Loucy (cell line): ENCODE data around the gene DCDC2.

Source experiments
- H2AFZ ChIP-seq: fragments of 200-600 bp; sonication (generic); 2 replicates; pipeline ENCODE4 v1.6.0; 2016; ENCODE audit warnings: antibody characterized with exemption, mild to moderate bottlenecking, low read length, moderate library complexity
- H3F3A ChIP-seq: fragments of 200-600 bp; 2 replicates; pipeline ENCODE4 v1.6.0; 2016; ENCODE audit warnings: antibody characterized with exemption, low read depth, mild to moderate bottlenecking
- H3K27me3 ChIP-seq: fragments of 200-600 bp; sonication (generic); 2 replicates; pipeline ENCODE4 v1.6.1; 2014; ENCODE audit warnings: low read length, mild to moderate bottlenecking; ENCODE audit not compliant: insufficient read depth, poor library complexity, severe bottlenecking
- H3K36me3 ChIP-seq: fragments of 200-600 bp; sonication (generic); 2 replicates; pipeline ENCODE4 v1.6.1; 2016; ENCODE audit warnings: low read length; ENCODE audit not compliant: insufficient read depth
- H3K4me1 ChIP-seq: fragments of 200-600 bp; sonication (generic); 2 replicates; pipeline ENCODE4 v1.5.1; 2014; ENCODE audit warnings: low read length, mild to moderate bottlenecking; ENCODE audit not compliant: insufficient read depth, poor library complexity, severe bottlenecking
- H3K4me2 ChIP-seq: fragments of 200-600 bp; sonication (generic); 2 replicates; pipeline ENCODE4 v1.6.0; 2014; ENCODE audit warnings: antibody characterized with exemption, low read length, low read depth, mild to moderate bottlenecking; ENCODE audit not compliant: poor library complexity, severe bottlenecking
- H3K4me3 ChIP-seq: fragments of 200-600 bp; sonication (generic); 2 replicates; pipeline ENCODE4 v1.5.1; 2014; ENCODE audit warnings: low read length, mild to moderate bottlenecking, mixed read lengths; ENCODE audit not compliant: poor library complexity, severe bottlenecking
- H3K79me2 ChIP-seq: fragments of 200-600 bp; sonication (generic); 2 replicates; pipeline ENCODE4 v1.6.1; 2014; ENCODE audit warnings: low read length; ENCODE audit not compliant: insufficient read depth
- H3K9ac ChIP-seq: fragments of 200-600 bp; sonication (generic); 2 replicates; pipeline ENCODE4 v1.6.0; 2014; ENCODE audit warnings: mild to moderate bottlenecking, low read depth, low read length, moderate library complexity; ENCODE audit not compliant: poor library complexity, severe bottlenecking
- H3K9me2 ChIP-seq: fragments of 200-600 bp; sonication (generic); replicated peaks from 2 replicates; pipeline ENCODE4 v1.6.1; 2016; ENCODE audit warnings: low read depth, low read length, mixed read lengths
- H3K9me3 ChIP-seq: fragments of 200-600 bp; sonication (generic); 2 replicates; pipeline ENCODE4 v1.6.1; 2014; ENCODE audit warnings: mild to moderate bottlenecking, antibody characterized with exemption, low read length, low read depth; ENCODE audit not compliant: insufficient read depth
- H4K20me1 ChIP-seq: fragments of 200-600 bp; sonication (generic); 2 replicates; pipeline ENCODE4 v1.6.0; 2014; ENCODE audit warnings: antibody characterized with exemption, low read length, mild to moderate bottlenecking; ENCODE audit not compliant: insufficient read depth, poor library complexity, severe bottlenecking
- EZH2phosphoT487 ChIP-seq: fragments of 200-600 bp; IDR thresholded peaks from 2 replicates; pipeline ENCODE4 v1.6.1; 2018; ENCODE audit warnings: antibody characterized with exemption, mild to moderate bottlenecking, moderate library complexity, borderline replicate concordance
- TF ChIP-seq, protein P1 (sequence below): fragments of 200-600 bp; sonication (generic); conservative IDR thresholded peaks from 2 replicates; pipeline ENCODE4 v1.5.1; 2014; ENCODE audit warnings: mild to moderate bottlenecking, antibody characterized with exemption, low read length

The DCDC2 gene

DNA sequence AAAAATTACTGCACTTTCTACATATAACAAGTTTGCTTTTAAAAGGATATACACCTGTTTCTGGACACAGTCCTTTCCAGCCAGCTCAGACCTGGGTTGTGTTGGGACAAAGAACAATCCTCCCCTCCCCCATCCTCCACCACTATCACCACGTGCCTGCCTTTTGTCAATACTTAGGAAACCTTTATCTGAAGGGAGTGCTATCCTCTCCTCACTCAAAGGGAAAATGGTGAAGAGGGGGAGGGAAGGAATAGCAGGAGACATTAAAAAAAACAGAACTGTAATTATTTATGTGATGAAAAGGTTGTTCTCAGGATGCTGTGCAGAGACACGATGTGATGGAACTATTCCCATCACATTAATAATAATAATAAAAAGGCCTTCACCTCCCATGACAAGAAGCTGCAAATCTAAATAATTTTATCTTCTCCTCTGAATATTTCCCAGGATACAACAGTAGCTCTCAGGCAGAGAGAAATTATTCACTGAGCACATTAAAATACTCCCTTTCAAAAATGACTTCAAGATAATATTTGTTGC is 126.4 kb downstream of the DCDC2 start:
- H3K27me3 ChIP-seq, result no peaks in the 10 kb centered on the region
- H3K79me2 ChIP-seq, result no peaks in the 10 kb centered on the region
- no peaks in the 10 kb centered on the region for H3K36me3 ChIP-seq
- H3K4me1 ChIP-seq, result no peaks in the 10 kb centered on the region
- no peaks in the 10 kb centered on the region for H3K9me2 ChIP-seq
- no peak overlapping the region for H3K9ac ChIP-seq
- no peaks in the 10 kb centered on the region for H3F3A ChIP-seq
- H2AFZ ChIP-seq, result no peak overlapping the region
- H3K4me2 ChIP-seq, result no peak overlapping the region
- TF ChIP-seq, protein P1, sequence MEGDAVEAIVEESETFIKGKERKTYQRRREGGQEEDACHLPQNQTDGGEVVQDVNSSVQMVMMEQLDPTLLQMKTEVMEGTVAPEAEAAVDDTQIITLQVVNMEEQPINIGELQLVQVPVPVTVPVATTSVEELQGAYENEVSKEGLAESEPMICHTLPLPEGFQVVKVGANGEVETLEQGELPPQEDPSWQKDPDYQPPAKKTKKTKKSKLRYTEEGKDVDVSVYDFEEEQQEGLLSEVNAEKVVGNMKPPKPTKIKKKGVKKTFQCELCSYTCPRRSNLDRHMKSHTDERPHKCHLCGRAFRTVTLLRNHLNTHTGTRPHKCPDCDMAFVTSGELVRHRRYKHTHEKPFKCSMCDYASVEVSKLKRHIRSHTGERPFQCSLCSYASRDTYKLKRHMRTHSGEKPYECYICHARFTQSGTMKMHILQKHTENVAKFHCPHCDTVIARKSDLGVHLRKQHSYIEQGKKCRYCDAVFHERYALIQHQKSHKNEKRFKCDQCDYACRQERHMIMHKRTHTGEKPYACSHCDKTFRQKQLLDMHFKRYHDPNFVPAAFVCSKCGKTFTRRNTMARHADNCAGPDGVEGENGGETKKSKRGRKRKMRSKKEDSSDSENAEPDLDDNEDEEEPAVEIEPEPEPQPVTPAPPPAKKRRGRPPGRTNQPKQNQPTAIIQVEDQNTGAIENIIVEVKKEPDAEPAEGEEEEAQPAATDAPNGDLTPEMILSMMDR, result no peak
- TF ChIP-seq EZH2phosphoT487, result no peak
- H3K4me3 ChIP-seq, result no peak overlapping the region
- no peaks in the 10 kb centered on the region for H4K20me1 ChIP-seq
- H3K9me3 ChIP-seq, result no peaks in the 10 kb centered on the region

GRCh38 chr6:24229696-24230405 is 128.0 kb downstream of the DCDC2 start:
- Histone ChIP-seq H2AFZ (no peak overlapping the region), H3K9ac (no peak overlapping the region), H3F3A (no peaks in the 10 kb centered on the region), H3K4me1 (no peaks in the 10 kb centered on the region), H3K36me3 (no peaks in the 10 kb centered on the region), H3K4me3 (no peak overlapping the region), H3K9me2 (no peaks in the 10 kb centered on the region), H3K9me3 (no peaks in the 10 kb centered on the region), H3K27me3 (no peaks in the 10 kb centered on the region), H4K20me1 (no peaks in the 10 kb centered on the region), H3K79me2 (no peaks in the 10 kb centered on the region), H3K4me2 (no peak overlapping the region)
- TF ChIP-seq EZH2phosphoT487, result no peak
- TF ChIP-seq, protein P1, result no peak

- no peak overlapping the region for H3K4me2 ChIP-seq
- H3K9me2 ChIP-seq, result no peaks in the 10 kb centered on the region
- H3K9ac ChIP-seq, result no peak overlapping the region
- H3K4me3 ChIP-seq, result no peak overlapping the region
- H3K9me3 ChIP-seq, result no peaks in the 10 kb centered on the region
- no peaks in the 10 kb centered on the region for H3K79me2 ChIP-seq
- TF ChIP-seq, protein P1, result no peak
- no peak for TF ChIP-seq EZH2phosphoT487
- H3F3A ChIP-seq, result no peaks in the 10 kb centered on the region
- H3K36me3 ChIP-seq, result no peaks in the 10 kb centered on the region
- H3K4me1 ChIP-seq, result no peaks in the 10 kb centered on the region
- no peaks in the 10 kb centered on the region for H3K27me3 ChIP-seq
- no peaks in the 10 kb centered on the region for H4K20me1 ChIP-seq
- no peak overlapping the region for H2AFZ ChIP-seq
Observed at GRCh38 chr6:24228681-24229255, 129.1 kb downstream of the DCDC2 start.
